GM15510 (cell line): ENCODE measurements around the gene FRMPD2.

Experiments
- POLR2A ChIP-seq: IDR thresholded peaks from 3 replicates; pipeline ENCODE4 v1.6.1; 2011; ENCODE audit warnings: borderline replicate concordance; ENCODE audit not compliant: insufficient read length; ENCODE audit errors: extremely low read depth

The FRMPD2 gene

GRCh38 chr10:48292616-48293015, 18.1 kb upstream of the FRMPD2 start:
- TF ChIP-seq POLR2A, result no peak

GRCh38 chr10:48291190-48291589, 16.7 kb upstream of the FRMPD2 start:
- TF ChIP-seq POLR2A, result no peak

- TF ChIP-seq POLR2A, result no peak
Measured at GRCh38 chr10:48290286-48290685, 15.8 kb upstream of the FRMPD2 start.

- no peak for TF ChIP-seq POLR2A
Measured at GRCh38 chr10:48289501-48290238, 15.2 kb upstream of the FRMPD2 start.

- TF ChIP-seq POLR2A, result no peak
Measured at GRCh38 chr10:48288661-48289060, 14.2 kb upstream of the FRMPD2 start.

GRCh38 chr10:48287417-48288391, 13.2 kb upstream of the FRMPD2 start:
- TF ChIP-seq POLR2A, result no peak

GRCh38 chr10:48286356-48286755, 11.9 kb upstream of the FRMPD2 start:
- no peak for TF ChIP-seq POLR2A

GRCh38 chr10:48285710-48286109, 11.2 kb upstream of the FRMPD2 start:
- no peak for TF ChIP-seq POLR2A

GRCh38 chr10:48284811-48285210, 10.3 kb upstream of the FRMPD2 start:
- TF ChIP-seq POLR2A, result no peak

GRCh38 chr10:48284002-48284546, 9.6 kb upstream of the FRMPD2 start:
- TF ChIP-seq POLR2A, result no peak

- TF ChIP-seq POLR2A, result no peak
Measured at GRCh38 chr10:48282829-48283228, 8.3 kb upstream of the FRMPD2 start.

- TF ChIP-seq POLR2A, result no peak
Measured at GRCh38 chr10:48279081-48279751, 4.7 kb upstream of the FRMPD2 start.

- TF ChIP-seq POLR2A, result no peak
Measured at GRCh38 chr10:48277093-48277492, 2.6 kb upstream of the FRMPD2 start.

GRCh38 chr10:48273741-48274140, 755 bp downstream of the FRMPD2 start:
- no peak for TF ChIP-seq POLR2A

GRCh38 chr10:48272682-48273081, 1.8 kb downstream of the FRMPD2 start:
- TF ChIP-seq POLR2A, result no peak

GRCh38 chr10:48271047-48271730, 3.3 kb downstream of the FRMPD2 start:
- no peak for TF ChIP-seq POLR2A
